ENCODE results near the gene ZBTB42. TPM values are rescaled to one million over a fixed set of nuclear protein-coding genes. Genes with fewer than 3 reads are reported as not detected.

ZBTB42 gene
- total RNA-seq, 1 donor from 2014 or later = 5.7 TPM

- TF ChIP-seq CTCF (IDR thresholded peaks at IDR 0.05; ENCODE audit: borderline replicate concordance) = no peak
- no peak for DNase-seq
- peaks cover 4% of the 10 kb centered on the region for H3K9me3 ChIP-seq (replicated peaks)
- H3K36me3 ChIP-seq = no peaks in the 10 kb centered on the region
- H3K27me3 ChIP-seq (ENCODE audit: low read depth) = no peaks in the 10 kb centered on the region
- H3K4me1 ChIP-seq = peaks cover 39% of the 10 kb centered on the region
- H3K4me3 ChIP-seq = no peak overlapping the region
- no peak overlapping the region for H3K27ac ChIP-seq (replicated peaks)
- intact Hi-C loops (cut with micrococcal nuclease) = no loop called here
Measured at GRCh38 chr14:104817930-104818713, 17.2 kb downstream of the ZBTB42 start.

GRCh38 chr14:104818714-104819161, 17.8 kb downstream of the ZBTB42 start:
- Histone ChIP-seq H3K4me3 (no peak overlapping the region), H3K9me3 (replicated peaks) (peaks cover 4% of the 10 kb centered on the region), H3K27me3 (ENCODE audit: low read depth) (no peaks in the 10 kb centered on the region), H3K4me1 (peaks cover 35% of the 10 kb centered on the region), H3K27ac (replicated peaks) (no peak overlapping the region), H3K36me3 (no peaks in the 10 kb centered on the region)
- no peak for TF ChIP-seq CTCF (IDR thresholded peaks at IDR 0.05; ENCODE audit: borderline replicate concordance)
- intact Hi-C loops (cut with micrococcal nuclease) = no loop called here
- no peak for DNase-seq

- Histone ChIP-seq H3K27me3 (ENCODE audit: low read depth) (no peaks in the 10 kb centered on the region), H3K27ac (replicated peaks) (no peak overlapping the region), H3K36me3 (no peaks in the 10 kb centered on the region), H3K4me3 (no peak overlapping the region), H3K9me3 (replicated peaks) (peaks cover 4% of the 10 kb centered on the region), H3K4me1 (peaks cover 34% of the 10 kb centered on the region)
- no peak for TF ChIP-seq CTCF (IDR thresholded peaks at IDR 0.05; ENCODE audit: borderline replicate concordance)
- DNase-seq = no peak
- intact Hi-C loops (cut with micrococcal nuclease) = no loop called here
Measured at GRCh38 chr14:104819361-104819781, 18.5 kb downstream of the ZBTB42 start.

GRCh38 chr14:104820669-104821228, 19.8 kb downstream of the ZBTB42 start:
- no peak overlapping the region for H3K27ac ChIP-seq (replicated peaks)
- intact Hi-C loops (cut with micrococcal nuclease) = no loop called here
- H3K4me3 ChIP-seq = no peak overlapping the region
- H3K4me1 ChIP-seq = peaks cover 24% of the 10 kb centered on the region
- no peaks in the 10 kb centered on the region for H3K27me3 ChIP-seq (ENCODE audit: low read depth)
- peaks cover 4% of the 10 kb centered on the region for H3K9me3 ChIP-seq (replicated peaks)
- peak; percentile 59 for TF ChIP-seq CTCF (IDR thresholded peaks at IDR 0.05; ENCODE audit: borderline replicate concordance)
- no peaks in the 10 kb centered on the region for H3K36me3 ChIP-seq
- no peak for DNase-seq

GRCh38 chr14:104821229-104821945, 20.5 kb downstream of the ZBTB42 start:
- H3K9me3 ChIP-seq (replicated peaks) = peaks cover 4% of the 10 kb centered on the region
- intact Hi-C loops (cut with micrococcal nuclease) = no loop called here
- TF ChIP-seq CTCF (IDR thresholded peaks at IDR 0.05; ENCODE audit: borderline replicate concordance) = no peak
- peaks cover 26% of the 10 kb centered on the region for H3K4me1 ChIP-seq
- no peak overlapping the region for H3K27ac ChIP-seq (replicated peaks)
- DNase-seq = no peak
- H3K36me3 ChIP-seq = no peaks in the 10 kb centered on the region
- no peaks in the 10 kb centered on the region for H3K27me3 ChIP-seq (ENCODE audit: low read depth)
- no peak overlapping the region for H3K4me3 ChIP-seq
